HG03159 (cell line): ENCODE data around the gene PDE6A.

Experiments used
- ATAC-seq: cut with Tn5 transposase; IDR thresholded peaks from one replicate; pipeline ENCODE4 v1.9.1; 2021; ENCODE audit warnings: mild to moderate bottlenecking, moderate library complexity; ENCODE audit not compliant: unreplicated experiment

Gene PDE6A

DNA sequence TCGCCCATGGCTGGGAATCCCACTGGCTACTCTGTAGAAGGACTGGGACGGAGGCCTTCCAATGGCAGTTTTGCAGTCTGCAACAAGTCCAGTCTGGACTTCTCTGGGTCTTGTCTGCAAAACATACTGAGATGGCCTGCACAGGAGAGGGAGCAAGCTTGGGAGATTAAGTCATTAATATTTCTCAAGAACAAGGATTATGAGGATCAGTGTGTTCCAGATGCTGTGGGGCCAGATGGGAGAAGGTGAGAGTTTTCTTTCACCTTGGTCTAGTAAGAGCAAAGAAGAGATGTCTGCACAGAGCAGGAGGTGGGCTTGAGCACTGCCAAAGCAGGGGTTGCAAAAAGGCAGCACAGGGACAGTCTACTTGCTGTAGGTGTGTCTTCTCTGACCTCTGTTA lies at the start of gene PDE6A:
PDE6A (minus strand) TSS at position 128 of the 400 bp plus-strand sequence; CDS start at position 8, 120 bp downstream.
- no peak for ATAC-seq

DNA sequence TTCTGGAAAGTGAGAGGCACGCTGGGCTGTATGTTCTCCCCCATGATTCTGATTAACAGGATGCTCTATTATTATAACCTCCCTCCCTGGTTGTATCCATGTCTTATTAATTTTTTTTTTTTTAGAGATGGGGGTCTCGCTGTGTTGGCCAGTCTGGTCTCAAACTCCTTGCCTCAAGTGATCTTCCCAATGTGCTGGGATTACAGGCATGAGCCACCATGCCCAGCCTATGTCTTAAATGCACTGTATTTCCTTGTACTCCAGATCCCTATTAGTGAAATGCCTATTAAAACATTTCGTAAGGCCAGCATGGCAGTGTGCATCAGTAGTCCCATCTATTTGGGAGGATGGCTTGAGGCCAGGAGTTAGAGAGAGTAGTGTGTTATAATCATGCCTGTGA lies 48.9 kb upstream of the PDE6A start:
- no peak for ATAC-seq

DNA sequence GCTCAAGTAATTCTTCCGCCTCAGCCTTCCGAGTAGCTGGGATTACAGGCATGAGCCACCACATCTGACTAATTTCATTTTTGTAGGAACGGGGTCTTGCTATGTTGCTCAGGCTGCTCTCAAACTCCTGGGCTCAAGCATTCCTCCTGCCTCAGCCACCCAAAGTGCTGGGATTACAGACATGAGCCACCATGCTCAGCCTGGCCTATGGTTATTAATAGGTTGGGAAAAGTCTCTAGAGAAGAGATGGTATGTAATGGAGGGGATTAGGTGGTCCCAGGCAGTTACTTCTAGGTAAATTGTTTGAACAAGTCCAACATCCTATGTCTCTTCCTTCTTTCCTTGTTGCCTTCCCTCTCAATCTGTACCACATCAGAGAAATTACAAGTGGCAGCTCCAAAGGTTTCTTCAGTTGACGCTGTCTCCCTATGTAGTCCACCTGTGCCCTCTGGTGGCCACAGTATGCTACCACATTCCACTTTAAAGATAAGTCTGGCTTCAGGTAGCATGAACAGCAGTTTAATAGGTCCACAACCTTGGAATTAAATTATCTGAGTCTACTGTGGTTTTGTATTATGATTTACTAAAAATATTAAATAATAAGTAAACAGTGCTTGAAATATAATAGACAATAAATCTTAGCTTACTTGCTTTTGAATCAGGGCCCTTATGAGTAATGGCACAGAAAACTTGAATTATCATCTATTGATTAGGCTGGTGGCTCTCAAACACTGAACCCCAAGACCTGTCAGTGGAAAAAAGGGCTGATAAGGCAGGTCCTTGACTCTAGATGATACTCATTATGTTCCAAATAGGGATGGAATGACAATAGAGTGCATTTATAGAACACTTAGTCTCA lies 46.2 kb upstream of the PDE6A start:
- no peak for ATAC-seq

DNA sequence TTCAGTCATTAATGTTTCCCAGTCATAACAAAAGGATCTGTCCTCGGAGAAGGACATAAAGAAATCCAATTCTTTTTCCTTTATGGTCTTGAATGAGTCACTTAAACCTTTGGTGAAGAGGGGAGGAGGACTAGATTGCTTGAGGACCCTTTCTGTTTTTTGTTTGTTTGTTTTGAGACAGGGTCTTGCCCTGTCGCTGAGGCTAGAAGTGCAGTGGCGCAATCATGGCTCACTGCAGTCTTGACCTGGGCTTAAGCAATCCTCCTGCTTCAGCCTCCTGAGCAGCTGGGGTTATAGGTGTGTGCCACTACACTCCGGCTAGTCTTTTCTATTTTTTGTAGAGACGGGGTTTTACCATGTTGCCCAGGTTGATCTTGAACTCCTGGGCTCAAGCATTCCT lies 43.5 kb upstream of the PDE6A start:
- no peak for ATAC-seq

DNA sequence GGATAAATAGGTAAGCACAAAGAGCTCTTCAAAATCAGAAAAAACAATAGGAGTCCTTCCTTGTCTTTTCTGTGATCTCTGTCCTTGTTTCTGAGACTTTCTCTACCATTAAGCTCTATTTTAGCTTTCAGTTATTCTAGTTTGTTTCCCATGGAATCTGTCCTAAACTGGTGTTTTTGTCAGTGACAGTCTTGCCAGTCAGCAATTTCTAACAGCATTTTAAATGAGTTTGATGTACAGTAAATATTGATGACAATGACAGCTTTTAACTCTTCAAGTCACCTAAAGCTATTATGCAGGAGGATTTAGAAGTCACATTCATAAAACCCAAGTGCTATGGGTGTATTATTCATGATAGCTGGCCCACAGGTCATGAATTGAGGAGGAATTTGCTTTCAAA lies 37.9 kb upstream of the PDE6A start:
- ATAC-seq: no peak

DNA sequence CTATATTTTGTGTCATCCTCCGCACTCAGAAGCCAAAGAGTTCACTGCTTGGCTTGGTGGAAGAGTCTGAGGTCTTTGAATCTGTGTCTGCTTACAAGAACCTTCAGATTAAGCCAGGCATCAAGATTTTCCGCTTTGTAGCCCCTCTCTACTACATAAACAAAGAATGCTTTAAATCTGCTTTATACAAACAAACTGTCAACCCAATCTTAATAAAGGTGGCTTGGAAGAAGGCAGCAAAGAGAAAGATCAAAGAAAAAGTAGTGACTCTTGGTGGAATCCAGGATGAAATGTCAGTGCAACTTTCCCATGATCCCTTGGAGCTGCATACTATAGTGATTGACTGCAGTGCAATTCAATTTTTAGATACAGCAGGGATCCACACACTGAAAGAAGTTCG lies 36.6 kb upstream of the PDE6A start:
- ATAC-seq: no peak

DNA sequence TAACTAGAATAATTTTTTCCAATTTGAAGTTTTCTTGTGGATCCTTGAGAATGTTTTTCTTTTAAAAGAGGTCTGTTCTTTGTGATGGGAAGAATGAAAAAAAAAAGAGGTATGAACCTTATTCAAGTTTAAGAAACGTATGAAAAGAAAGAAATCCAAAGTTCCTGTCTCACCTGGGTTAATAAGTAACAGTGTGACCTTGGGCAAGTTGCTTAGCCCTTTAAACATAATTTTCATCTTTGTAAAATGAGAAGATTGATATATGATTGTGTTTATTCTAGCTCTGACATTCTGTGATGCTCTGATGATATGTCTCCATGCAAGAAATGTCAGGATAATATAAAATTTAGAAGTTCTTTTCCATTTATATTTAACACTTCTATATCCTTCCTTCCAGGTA lies 35.3 kb upstream of the PDE6A start:
- no peak for ATAC-seq

DNA sequence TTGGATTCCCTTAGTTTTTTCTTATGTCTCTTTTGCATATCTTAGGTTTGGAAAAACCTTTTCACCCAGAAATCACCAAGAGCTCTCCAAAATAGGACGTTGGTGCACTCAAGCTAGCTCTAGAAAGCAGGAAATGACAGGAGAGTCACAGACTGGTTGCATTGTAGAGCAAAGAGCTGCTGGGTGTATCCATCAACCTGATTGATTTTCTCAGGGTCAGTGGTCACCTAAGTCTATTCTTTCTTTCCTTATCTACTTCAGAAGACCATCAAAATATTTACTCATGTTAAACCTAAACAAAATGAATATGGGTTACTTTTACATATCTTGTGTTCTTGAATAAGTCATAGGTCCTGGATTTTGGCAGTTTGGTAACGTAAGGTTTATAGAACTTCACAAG lies 30.8 kb upstream of the PDE6A start:
- no peak for ATAC-seq

DNA sequence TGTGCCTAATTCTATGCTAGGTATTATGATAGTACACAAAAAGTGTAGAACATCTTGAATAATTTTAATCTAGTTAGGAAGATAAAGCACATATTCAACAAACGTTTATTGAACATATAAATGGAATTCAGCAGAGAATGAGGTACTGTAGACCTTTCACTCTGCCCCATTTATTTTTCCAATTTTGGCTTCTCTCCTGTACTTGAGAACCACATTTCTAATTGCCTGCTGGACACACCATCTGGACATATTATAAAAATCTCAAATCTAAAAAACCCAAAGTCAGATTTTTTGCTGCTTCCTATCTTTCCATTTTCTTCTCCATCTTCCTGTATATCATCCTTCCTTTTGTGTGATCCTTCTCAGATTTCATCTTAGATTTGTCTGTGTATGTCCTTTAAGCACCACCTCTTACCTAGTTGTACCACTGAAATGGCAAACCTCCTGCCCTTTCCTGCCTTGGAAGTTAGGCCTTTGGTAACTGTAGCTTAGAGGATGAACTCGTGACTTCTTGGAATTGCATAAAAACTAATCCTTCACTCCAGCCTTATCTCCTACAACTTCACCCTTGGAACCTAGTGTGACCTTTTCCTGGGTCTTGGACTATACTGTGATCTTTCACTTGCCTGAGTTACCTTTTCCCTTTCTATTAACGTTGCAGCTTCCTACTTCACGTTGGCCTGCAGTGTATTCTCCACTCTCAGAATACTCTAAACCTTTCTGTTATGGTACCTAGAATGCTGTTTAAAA lies 24.8 kb upstream of the PDE6A start:
- ATAC-seq: no peak

DNA sequence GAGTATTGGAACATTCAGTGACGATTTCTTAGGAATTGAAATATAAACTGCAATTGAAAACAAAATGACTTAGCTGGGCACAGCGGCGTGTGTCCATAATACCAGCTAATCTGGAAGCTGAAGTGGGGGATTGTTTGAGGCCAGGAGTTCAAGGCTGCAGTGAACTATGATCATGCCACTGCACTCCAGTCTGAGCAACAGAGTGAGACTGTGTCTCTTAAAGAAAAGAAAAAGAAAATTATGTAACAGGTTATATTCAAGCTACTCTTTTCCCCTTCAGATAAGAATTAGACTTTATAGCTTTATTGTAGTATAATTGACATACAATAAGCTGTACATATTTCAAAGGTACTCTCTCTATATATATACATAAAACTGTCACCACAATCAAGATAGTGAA lies 22.4 kb upstream of the PDE6A start:
- ATAC-seq: no peak

DNA sequence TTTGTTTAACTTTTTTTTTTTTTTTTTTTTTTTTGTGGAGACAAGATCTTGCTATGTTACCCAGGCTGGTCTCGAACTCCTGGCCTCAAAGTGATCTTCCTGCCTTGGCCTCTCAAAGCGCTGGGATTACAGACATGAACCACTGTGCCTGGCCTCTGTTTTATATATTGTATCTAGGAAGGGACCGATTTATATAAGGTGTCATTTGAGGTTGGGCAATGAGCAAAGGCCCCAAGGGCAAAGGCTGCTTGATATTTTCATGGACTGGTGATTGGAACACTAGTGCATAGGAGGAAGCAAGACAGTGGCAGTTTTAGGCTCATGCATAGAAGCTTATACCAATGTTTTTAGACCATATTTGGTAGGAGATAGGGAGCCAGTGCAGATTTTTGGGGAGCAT lies 19.1 kb upstream of the PDE6A start:
- no peak for ATAC-seq

DNA sequence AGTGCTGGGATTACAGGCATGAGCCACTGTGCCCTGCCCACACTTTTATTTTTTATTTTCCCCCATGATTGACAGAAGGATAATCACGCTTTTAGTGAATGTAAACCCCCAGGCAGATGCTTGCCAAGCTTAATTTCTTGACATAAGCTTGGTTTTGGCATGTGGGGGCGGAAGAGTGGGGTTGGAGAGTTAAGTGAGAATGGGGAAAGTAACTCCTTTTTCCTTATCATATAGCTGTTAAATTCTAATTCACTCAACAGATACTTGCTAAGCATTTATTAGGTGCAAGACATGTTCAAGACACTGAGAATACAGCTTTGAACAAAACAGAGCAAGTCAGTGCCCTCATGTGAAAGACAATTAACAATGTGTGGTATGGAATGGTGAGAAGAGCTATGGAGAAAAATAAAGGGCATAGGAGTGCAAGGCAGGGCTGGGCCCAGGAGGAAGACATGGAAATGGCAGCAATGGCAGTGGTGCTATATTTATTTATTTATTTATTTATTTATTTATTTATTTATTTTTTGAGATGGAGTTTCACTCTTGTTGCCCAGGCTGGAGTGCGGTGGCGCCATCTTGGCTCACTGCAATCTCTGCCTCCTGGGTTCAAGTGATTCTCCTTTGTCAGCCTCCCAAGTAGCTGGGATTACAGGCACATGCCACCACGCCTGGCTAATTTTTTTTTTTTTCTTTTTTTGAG lies 18.2 kb upstream of the PDE6A start:
- no peak for ATAC-seq

DNA sequence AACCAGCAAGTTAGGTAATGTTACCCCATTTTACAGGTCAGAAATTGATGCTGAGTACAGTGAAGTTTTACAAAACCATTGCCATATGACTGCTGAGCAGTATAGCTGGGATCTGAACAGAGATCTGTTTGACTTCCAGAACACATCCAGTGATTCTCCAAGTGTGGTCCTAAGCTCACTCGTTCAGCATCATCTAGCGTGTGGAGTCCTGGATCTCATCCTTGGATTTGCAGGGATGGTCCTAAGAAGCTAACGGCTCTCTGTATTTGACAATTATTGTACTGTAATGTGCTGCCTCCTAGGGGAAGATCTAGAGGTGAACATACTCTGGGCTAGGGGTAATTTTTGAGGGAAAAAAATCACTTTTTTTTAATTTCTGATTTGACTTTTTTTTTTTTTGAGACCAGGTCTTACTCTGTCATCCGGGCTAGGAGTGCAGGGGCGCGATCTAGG lies 17.4 kb upstream of the PDE6A start:
- no peak for ATAC-seq

DNA sequence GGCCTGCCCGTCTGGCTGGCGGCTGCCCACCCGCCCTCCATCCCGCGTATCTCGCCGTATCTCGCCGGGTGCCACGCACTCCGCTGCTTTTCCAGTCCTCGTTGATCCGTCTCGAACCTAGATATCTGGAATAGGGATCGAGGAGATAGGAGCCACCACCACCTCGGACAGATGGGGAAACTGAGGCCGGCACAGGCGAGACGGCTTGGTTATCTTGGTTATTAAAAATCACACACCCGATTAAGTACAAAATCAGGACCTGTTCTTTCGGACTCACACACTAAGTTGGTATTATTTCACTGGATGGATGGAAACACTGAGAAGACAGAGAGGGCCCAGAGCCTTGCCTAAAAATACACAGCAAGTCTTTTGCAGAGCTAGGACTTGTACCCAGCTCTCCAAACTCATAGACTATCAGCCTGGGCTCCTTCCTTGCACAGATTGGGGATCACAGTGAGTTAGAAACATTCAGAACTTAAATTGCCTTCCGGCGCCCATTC lies 16.6 kb upstream of the PDE6A start:
- ATAC-seq: no peak

DNA sequence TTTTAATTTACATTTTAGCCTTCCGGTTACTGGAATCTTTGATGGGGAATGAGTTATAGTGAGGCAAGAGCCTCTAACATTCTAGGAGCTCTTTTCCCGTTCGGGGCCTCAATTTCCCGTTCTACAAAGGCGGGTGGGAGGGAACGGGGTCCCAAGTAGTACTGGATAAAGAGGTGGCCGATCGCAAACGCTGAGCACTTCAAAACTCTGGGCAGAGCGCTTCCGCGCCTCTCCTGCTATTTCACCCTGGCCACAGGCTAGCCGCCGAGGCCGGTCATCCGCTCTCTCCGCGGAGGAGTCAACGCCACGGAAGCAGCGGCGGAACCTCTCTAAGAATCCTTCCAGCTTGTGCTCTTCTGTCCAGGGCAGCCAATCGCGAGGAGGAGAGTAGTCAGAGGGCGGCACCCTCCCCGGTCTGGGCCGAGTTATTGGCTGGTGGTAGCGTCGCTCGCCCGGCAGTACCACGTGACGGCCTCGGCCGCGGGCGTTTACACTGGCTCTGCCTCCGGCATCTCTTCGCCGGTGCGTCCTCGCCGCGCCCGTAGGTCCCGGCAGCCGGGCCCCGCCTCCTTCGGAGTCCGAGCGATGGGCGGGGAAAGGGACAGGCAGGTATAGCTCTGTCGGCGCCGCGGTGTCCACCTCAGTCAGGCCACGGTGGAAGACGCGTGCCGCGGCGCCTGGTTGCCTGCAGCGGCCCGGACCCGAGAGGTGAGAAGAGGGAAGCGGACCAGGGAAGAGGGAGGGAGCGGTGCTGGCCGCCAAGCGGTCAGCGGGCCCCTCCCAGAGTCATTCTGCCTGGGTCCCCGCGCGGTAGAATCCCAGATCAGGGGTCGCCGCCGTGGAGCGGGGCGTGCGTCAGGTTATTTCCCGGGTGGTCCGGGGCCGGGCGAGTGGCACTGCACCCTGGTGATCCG lies 15.9 kb upstream of the PDE6A start, which contains the start of gene SLC26A2:
SLC26A2 (plus strand) TSS at position 487 of the 914 bp plus-strand sequence. CDS start 16,895 bp downstream, outside the sequence.
- ATAC-seq: peak; percentile 99

DNA sequence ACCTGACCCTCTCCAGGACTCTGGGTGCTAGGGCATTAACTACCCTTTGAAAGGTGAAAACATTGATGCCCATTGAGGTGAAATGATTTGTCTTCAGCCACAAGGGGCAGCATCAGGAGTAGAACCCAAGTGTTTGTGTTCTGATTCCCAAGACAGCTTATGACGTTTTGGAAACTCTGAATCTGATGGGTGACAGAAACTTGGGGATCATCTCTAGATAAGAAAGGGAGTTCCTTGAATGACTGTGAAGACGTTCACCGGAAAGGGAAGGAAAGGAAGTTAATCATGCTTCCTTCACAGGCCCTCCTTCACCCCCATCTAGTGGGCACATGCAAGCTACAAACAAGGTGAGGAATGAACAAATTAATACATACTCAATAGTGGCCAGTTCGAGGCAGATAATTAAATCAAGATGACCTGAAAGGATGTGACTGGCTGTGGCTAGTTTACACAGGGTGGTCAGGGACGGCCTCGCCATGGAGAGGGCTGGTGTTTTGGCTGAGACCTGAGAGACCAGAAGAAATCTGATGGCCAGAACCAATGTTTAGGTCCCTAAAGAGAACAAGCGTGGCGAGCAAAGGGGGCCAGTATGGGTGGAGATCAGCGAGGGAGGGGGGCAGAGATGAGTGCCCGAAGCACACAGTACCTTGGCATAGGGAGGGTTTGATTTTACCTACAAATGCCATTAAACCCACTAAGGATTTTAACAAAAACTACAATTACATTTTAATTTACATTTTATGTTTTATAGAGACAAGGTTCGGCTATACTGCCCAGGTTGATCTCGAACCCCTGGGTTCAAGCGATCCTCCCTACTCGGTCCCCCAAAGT lies 15.0 kb upstream of the PDE6A start:
- ATAC-seq: no peak

DNA sequence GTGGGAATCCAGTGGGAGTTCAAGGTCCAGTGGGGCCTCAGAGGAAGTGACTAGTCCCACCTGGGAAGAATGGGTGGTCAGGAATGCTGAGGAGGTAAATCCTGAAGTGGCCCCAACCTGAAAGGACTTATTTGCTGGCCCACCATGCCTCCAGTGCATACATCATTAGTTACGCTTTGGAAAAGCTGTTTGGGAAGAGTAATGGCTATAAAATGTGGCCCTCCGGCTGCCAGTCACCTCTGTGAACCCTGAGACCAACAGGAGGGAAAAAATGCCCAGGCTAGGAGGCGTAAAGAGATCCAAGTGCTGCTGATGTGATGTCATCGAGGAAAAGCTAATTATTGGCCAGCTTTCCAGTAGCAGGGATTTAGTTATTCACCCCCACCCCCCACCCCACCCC lies 13.3 kb upstream of the PDE6A start:
- no peak for ATAC-seq

DNA sequence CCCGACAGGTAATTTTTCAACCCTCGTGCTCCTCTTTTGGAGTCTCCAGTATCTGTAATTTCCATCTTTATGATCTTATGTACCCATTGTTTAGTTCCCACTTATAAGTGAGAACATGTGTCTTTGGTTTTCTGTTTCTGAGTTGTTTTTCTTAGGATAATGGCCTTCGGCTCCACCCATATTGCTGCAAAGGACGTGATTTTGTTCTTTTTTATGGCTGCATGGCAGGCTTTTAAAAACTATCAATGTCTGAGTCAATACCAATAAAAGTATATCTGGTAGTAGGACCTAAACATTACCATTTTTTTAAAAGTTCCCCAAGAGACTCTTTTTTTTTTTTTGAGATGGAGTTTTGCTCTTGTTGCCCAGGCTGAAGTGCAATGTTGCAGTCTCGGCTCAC lies 12.1 kb upstream of the PDE6A start:
- ATAC-seq: no peak

DNA sequence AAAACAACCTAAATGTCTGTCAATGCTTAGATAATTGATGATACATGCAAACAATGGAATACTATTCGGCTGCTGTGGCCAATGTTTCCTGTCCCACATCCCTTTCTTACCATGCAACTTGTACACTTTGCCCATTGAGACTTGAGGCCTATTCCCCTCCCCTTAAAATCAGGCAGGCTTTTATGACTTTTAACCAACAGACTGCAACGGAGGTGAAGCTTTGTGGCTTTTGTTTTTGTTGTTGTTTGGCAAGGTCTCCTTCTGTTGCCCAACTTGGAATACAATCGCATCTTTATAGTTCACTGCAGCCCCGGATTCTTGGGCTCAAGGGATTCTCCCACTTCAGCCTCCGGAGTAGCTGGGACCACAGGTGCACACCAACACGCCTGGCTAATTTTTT lies 10.2 kb upstream of the PDE6A start:
- ATAC-seq: no peak
